AG04449 (cell line): Measurements from ENCODE around the gene LRPPRC.

ENCODE experiments used
- CTCF ChIA-PET: fragments of 350-600 bp; formaldehyde crosslinking; extraction: SDS; loops from one replicate; lab custom pipeline; 2021; ENCODE audit warnings: antibody characterized with exemption; lab: Yijun Ruan, JAX
- POLR2A ChIA-PET: fragments of 400-600, 350-600 bp; formaldehyde crosslinking; extraction: SDS; loops from one replicate; lab custom pipeline; 2020; ENCODE audit warnings: antibody characterized with exemption, inconsistent platforms; lab: Yijun Ruan, JAX
- DNase-seq: peaks from one replicate; pipeline ENCODE4 v3.0.0-alpha.2; 2010; ENCODE audit warnings: low read depth, low spot score
- H3K4me3 ChIP-seq: 2 replicates; pipeline ENCODE4 v1.5.1; 2011; ENCODE audit warnings: low read depth, mild to moderate bottlenecking, control low read depth, low read length
- TF ChIP-seq, protein P1 (sequence below): IDR thresholded peaks from one replicate; pipeline ENCODE4 v1.5.1; 2011; ENCODE audit warnings: mild to moderate bottlenecking, moderate library complexity, low read length, control low read depth, inconsistent platforms; ENCODE audit not compliant: insufficient read depth; ENCODE audit errors: missing control alignments

The LRPPRC gene

GRCh38 chr2:43943809-43944452, 51.9 kb downstream of the LRPPRC start:
- TF ChIP-seq, protein P1, sequence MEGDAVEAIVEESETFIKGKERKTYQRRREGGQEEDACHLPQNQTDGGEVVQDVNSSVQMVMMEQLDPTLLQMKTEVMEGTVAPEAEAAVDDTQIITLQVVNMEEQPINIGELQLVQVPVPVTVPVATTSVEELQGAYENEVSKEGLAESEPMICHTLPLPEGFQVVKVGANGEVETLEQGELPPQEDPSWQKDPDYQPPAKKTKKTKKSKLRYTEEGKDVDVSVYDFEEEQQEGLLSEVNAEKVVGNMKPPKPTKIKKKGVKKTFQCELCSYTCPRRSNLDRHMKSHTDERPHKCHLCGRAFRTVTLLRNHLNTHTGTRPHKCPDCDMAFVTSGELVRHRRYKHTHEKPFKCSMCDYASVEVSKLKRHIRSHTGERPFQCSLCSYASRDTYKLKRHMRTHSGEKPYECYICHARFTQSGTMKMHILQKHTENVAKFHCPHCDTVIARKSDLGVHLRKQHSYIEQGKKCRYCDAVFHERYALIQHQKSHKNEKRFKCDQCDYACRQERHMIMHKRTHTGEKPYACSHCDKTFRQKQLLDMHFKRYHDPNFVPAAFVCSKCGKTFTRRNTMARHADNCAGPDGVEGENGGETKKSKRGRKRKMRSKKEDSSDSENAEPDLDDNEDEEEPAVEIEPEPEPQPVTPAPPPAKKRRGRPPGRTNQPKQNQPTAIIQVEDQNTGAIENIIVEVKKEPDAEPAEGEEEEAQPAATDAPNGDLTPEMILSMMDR, result no peak
- no peak for DNase-seq
- H3K4me3 ChIP-seq, result no peak overlapping the region
- POLR2A ChIA-PET, result no interaction called here
- CTCF ChIA-PET, result no interaction called here

DNA sequence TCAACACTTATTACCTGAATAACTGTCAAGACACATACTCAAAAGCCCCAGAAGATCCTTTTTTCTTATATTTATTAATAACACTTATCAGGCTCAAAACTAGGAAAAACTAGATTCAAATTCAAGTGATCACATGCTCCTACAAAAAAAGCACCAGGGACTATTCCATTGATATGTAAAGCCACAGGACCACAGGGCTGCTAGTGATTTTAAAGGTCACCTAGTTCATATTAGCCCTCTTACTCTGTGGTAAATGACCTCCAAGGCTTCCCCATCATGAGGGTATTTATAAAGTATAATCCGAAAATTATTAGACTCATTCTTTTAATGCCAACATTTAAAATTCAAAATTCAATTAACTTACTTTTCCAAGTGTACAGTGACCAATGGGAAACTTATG, 52.5 kb downstream of the LRPPRC start:
- ChIA-PET CTCF (no interaction called here), POLR2A (no interaction called here)
- no peak overlapping the region for H3K4me3 ChIP-seq
- no peak for DNase-seq
- TF ChIP-seq, protein P1, result no peak

GRCh38 chr2:43942881-43943280, 52.9 kb downstream of the LRPPRC start:
- POLR2A ChIA-PET, result no interaction called here
- DNase-seq, result no peak
- H3K4me3 ChIP-seq, result no peak overlapping the region
- TF ChIP-seq, protein P1, result no peak
- CTCF ChIA-PET, result no interaction called here

- ChIA-PET CTCF (interaction anchor here (0.5 to 2.5 kb wide), 3 partner anchors 9 to 1552 kb away, joined by 3 to 15 read pairs (median 3); no protein-coding TSS in a partner anchor), POLR2A (no interaction called here)
- no peak overlapping the region for H3K4me3 ChIP-seq
- no peak for DNase-seq
- TF ChIP-seq, protein P1, result no peak
Observed at GRCh38 chr2:43941966-43942365, 53.8 kb downstream of the LRPPRC start.

GRCh38 chr2:43941359-43941758, 54.4 kb downstream of the LRPPRC start:
- POLR2A ChIA-PET, result no interaction called here
- TF ChIP-seq, protein P1, result no peak
- CTCF ChIA-PET, result interaction anchor here (0.5 to 2.5 kb wide), 4 partner anchors 9 to 1553 kb away, joined by 3 to 15 read pairs (median 3); no protein-coding TSS in a partner anchor
- DNase-seq, result no peak
- H3K4me3 ChIP-seq, result no peak overlapping the region

DNA sequence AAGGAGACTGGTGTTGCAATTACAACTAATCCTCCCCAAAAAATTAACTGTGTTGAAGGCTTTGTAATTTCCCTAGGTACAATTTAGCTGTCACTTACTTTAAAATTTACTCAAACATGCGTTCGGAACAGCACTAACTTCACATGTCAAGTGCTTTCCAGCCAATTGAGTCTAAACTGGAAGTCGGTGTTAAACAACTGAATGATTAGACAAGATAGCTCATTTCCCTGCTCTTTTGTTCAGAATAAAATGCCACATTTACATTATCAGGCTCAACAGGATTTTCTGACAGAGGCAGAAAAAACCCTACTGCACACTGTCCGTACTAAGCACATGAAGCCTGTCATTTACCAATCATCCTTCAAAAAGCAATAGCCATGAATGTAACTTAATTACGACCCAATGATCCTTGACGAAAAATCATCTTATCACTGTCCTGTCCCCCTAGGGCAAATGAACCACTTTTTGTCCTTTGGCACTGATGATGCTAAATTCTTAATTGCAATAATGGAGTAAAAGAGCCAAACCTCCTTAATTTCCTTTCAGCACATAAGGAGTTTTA, 56.0 kb downstream of the LRPPRC start:
- ChIA-PET POLR2A (interaction anchor here (0.6 kb wide), 1 partner anchor 16 kb away, joined by 3 read pairs; no protein-coding TSS in a partner anchor), CTCF (interaction anchor here (1.7 to 2.5 kb wide), 2 partner anchors 11 to 62 kb away, joined by 3 to 15 read pairs; no protein-coding TSS in a partner anchor)
- TF ChIP-seq, protein P1, result no peak

More for the DNA sequence above, 56.0 kb downstream of the LRPPRC start:
- DNase-seq, result no peak
- H3K4me3 ChIP-seq, result no peak overlapping the region
